ENCODE measurements around the gene ICA1L.

DNA sequence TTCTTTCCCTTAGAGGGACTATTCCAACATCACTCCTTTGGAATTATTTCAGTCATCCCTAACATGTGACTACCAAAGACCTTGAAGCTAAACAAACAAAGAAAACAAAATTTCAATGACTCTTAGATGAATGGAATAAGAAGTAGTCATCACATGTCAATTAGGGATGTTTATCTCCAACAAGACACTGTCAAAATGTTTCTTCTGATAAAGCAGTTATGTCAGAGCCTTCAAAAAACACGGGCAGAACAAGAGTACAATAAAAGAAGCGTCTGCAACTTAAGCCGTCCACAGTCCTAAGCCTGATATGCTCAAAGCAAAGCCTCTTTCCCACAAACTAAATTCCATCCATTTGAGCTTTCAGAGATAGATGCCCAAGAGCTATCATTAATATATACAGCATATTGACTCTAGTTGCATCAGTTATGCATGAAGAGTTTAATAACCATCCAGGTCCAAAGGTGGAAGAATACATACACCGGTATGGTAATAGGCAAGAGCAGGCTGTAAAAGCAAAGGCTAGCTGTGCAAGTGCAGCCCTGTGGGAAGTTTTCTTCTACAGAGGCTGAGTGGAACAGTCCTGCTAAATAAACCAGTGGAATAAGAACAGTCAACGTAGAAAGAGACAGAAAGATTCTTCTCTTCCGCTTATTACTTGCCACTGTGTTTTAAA is 98.1 kb downstream of the ICA1L start:
- TF ChIP-seq, protein P1, sequence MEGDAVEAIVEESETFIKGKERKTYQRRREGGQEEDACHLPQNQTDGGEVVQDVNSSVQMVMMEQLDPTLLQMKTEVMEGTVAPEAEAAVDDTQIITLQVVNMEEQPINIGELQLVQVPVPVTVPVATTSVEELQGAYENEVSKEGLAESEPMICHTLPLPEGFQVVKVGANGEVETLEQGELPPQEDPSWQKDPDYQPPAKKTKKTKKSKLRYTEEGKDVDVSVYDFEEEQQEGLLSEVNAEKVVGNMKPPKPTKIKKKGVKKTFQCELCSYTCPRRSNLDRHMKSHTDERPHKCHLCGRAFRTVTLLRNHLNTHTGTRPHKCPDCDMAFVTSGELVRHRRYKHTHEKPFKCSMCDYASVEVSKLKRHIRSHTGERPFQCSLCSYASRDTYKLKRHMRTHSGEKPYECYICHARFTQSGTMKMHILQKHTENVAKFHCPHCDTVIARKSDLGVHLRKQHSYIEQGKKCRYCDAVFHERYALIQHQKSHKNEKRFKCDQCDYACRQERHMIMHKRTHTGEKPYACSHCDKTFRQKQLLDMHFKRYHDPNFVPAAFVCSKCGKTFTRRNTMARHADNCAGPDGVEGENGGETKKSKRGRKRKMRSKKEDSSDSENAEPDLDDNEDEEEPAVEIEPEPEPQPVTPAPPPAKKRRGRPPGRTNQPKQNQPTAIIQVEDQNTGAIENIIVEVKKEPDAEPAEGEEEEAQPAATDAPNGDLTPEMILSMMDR (conservative IDR thresholded peaks at IDR 0.05) = no peak
- TF ChIP-seq EZH2 (IDR thresholded peaks at IDR 0.05; ENCODE audit: low read depth) = no peak

All from PC-9 (cell line).